CD14-positive monocyte (primary cell): ENCODE results near the gene CDK5RAP2. TPM values are rescaled to one million over a fixed set of nuclear protein-coding genes. Genes with fewer than 3 reads are reported as not detected.

Source experiments
- DNase-seq, 3 donors: peaks; one replicate each; pipeline ENCODE4 v3.0.0-alpha.2; 2011 to 2022
- H2AFZ ChIP-seq: 2 replicates; pipeline ENCODE4 v1.6.0; 2012; ENCODE audit warnings: mild to moderate bottlenecking, low read depth, low read length, inconsistent platforms; ENCODE audit not compliant: insufficient read depth, poor library complexity, severe bottlenecking
- H3K27ac ChIP-seq, 2 donors: 1 replicate in 1 of 2; 2 replicates in 1 of 2; pipeline ENCODE4 v1.5.1; 2012 to 2013; ENCODE audit warnings: low read length in 2 of 2, control low read depth in 1 of 2, inconsistent platforms in 1 of 2, low read depth in 1 of 2, mild to moderate bottlenecking in 1 of 2
- H3K27me3 ChIP-seq, 2 donors: one replicate each; pipeline versions ENCODE4 v1.6.0 to v1.6.1; 2011 to 2013; ENCODE audit warnings: low read length in 2 of 2; ENCODE audit not compliant: control insufficient read depth in 2 of 2, insufficient read depth in 2 of 2
- H3K36me3 ChIP-seq, 2 donors: replicated peaks in 1 of 2; 1 replicate in 1 of 2; 2 replicates in 1 of 2; pipeline versions ENCODE4 v1.5.1 to v1.6.1; 2012 to 2013; ENCODE audit warnings: low read length in 2 of 2, control low read depth in 1 of 2, inconsistent platforms in 1 of 2, mild to moderate bottlenecking in 1 of 2; ENCODE audit not compliant: insufficient read depth in 2 of 2, control insufficient read depth in 1 of 2
- H3K4me1 ChIP-seq, 2 donors: 1 replicate in 1 of 2; 2 replicates in 1 of 2; pipeline versions ENCODE4 v1.5.1 to v1.6.1; 2012 to 2013; ENCODE audit warnings: low read length in 2 of 2, control low read depth in 1 of 2, inconsistent platforms in 1 of 2, mild to moderate bottlenecking in 1 of 2, moderate library complexity in 1 of 2; ENCODE audit not compliant: insufficient read depth in 2 of 2, control insufficient read depth in 1 of 2
- H3K4me2 ChIP-seq: replicated peaks from 2 replicates; pipeline ENCODE3; 2012; ENCODE audit warnings: low read length, moderate library complexity, mild to moderate bottlenecking; ENCODE audit not compliant: poor library complexity, severe bottlenecking; ENCODE audit errors: extremely low read depth
- H3K4me3 ChIP-seq, 3 experiments: fragments of 200-600 bp in 1 of 3; sonication (generic) in 1 of 3; replicated peaks in 1 of 3; 1 replicate in 2 of 3; 2 replicates in 1 of 3; pipeline ENCODE4 v1.5.1; 2011 to 2013; ENCODE audit warnings: low read length in 3 of 3, mild to moderate bottlenecking in 3 of 3, control low read depth in 2 of 3, low read depth in 2 of 3, inconsistent platforms in 1 of 3, moderate library complexity in 1 of 3
- H3K79me2 ChIP-seq: 2 replicates; pipeline ENCODE4 v1.6.0; 2012; ENCODE audit warnings: mild to moderate bottlenecking, control low read depth, inconsistent platforms, low read length, moderate library complexity; ENCODE audit not compliant: insufficient read depth
- H3K9ac ChIP-seq: 2 replicates; pipeline ENCODE4 v1.6.0; 2017; ENCODE audit warnings: low read length, mild to moderate bottlenecking; ENCODE audit not compliant: insufficient read depth, poor library complexity, severe bottlenecking
- H3K9me3 ChIP-seq, 2 donors: replicated peaks in 1 of 2; 1 replicate in 1 of 2; 2 replicates in 1 of 2; pipeline versions ENCODE4 v1.5.1 to v1.6.1; 2012 to 2013; ENCODE audit warnings: low read length in 2 of 2, control low read depth in 1 of 2; ENCODE audit not compliant: control insufficient read depth in 1 of 2, insufficient read depth in 1 of 2
- H4K20me1 ChIP-seq: 2 replicates; pipeline ENCODE4 v1.6.0; 2012; ENCODE audit warnings: mild to moderate bottlenecking, low read length, control low read depth, moderate library complexity; ENCODE audit not compliant: insufficient read depth
- H3K27ac Mint-ChIP-seq, 7 donors: one replicate each; pipeline ENCODE4 v1.8.0; 2020; ENCODE audit warnings: mild to moderate bottlenecking in 7 of 7, mixed read lengths in 7 of 7, moderate library complexity in 6 of 7, inconsistent platforms in 2 of 7
- H3K27me3 Mint-ChIP-seq, 3 donors: one replicate each; pipeline ENCODE4 v1.8.0; 2021 to 2022; ENCODE audit warnings: low read depth in 3 of 3, mild to moderate bottlenecking in 3 of 3, mixed read lengths in 3 of 3, moderate library complexity in 3 of 3, inconsistent platforms in 1 of 3
- H3K36me3 Mint-ChIP-seq, 2 donors: one replicate each; pipeline ENCODE4 v1.8.0; 2020; ENCODE audit warnings: mixed read lengths in 2 of 2, inconsistent platforms in 1 of 2, mild to moderate bottlenecking in 1 of 2
- H3K4me1 Mint-ChIP-seq: one replicate; pipeline ENCODE4 v1.8.0; 2020; ENCODE audit warnings: mild to moderate bottlenecking, mixed read lengths
- H3K4me3 Mint-ChIP-seq, 2 donors: one replicate each; pipeline ENCODE4 v1.8.0; 2020; ENCODE audit warnings: mild to moderate bottlenecking in 2 of 2, mixed read lengths in 2 of 2, moderate library complexity in 1 of 2
- H3K9me3 Mint-ChIP-seq, 7 donors: one replicate each; pipeline ENCODE4 v1.8.0; 2020 to 2022; ENCODE audit warnings: mixed read lengths in 7 of 7, mild to moderate bottlenecking in 6 of 7, moderate library complexity in 6 of 7, inconsistent platforms in 2 of 7
- CTCF ChIP-seq: fragments of 200-600 bp; IDR thresholded peaks from one replicate; pipeline ENCODE4 v1.8.0; 2022; ENCODE audit warnings: antibody characterized with exemption, mild to moderate bottlenecking
- WGBS: methylation state at CpG from one replicate; pipeline ENCODE4 v1.1.5; 2013; ENCODE audit warnings: missing lambda C conversion rate; ENCODE audit not compliant: insufficient coverage; 5-methylcytosine and 5-hydroxymethylcytosine counted together
- intact Hi-C, 2 donors: fragments of 100-400 bp; cut with micrococcal nuclease; formaldehyde crosslinking; loops; one replicate each; pipeline versions ENCODE4 v1.15.0 to v1.15.1; 2023
- polyA plus RNA-seq, 3 donors: library from polyadenylated mRNA; depleted of rRNA in 1 of 3; unstranded in 2 of 3; stranded (reverse) in 1 of 3; fragments of 300-500 nt in 2 of 3; fragments of >200 nt in 1 of 3; fragmentation: Illumina TruSeq in 2 of 3; gene quantifications; 1 replicate in 2 of 3; 2 replicates in 1 of 3; pipeline ENCODE4 v1.2.3, GENCODE V29; 2012 to 2021

The CDK5RAP2 gene
- polyA plus RNA-seq, 3 donors: 2.0 to 13.7 (median 6.1) TPM

- no peak for TF ChIP-seq CTCF
- Histone ChIP-seq H3K4me1 (no peaks in the 10 kb centered on the region), H3K79me2 (no peaks in the 10 kb centered on the region), H4K20me1 (no peaks in the 10 kb centered on the region), H3K36me3 (peaks cover 74 to 96% of the 10 kb centered on the region in 2 donors), H2AFZ (no peak overlapping the region), H3K9me3 (no peaks in the 10 kb centered on the region), H3K27ac (no peak overlapping the region), H3K4me2 (no peak overlapping the region), H3K27me3 (no peaks in the 10 kb centered on the region), H3K9ac (no peak overlapping the region), H3K4me3 (no peak overlapping the region)
- Mint-ChIP-seq H3K27me3 (no peaks in the 10 kb centered on the region), H3K4me1 (peaks cover 5% of the 10 kb centered on the region), H3K27ac (peak overlapping the region in 2 of 7 donors; percentile 16 to 58), H3K36me3 (peaks cover 81 to 88% of the 10 kb centered on the region in 2 donors), H3K4me3 (no peak overlapping the region), H3K9me3 (no peaks in the 10 kb centered on the region)
- no peak for DNase-seq
- 92% methylated on average over 2 of the region's 7 CpGs for WGBS
- intact Hi-C loops: no loop called here
Observed at GRCh38 chr9:120528829-120529228, 51.1 kb downstream of the CDK5RAP2 start.

- intact Hi-C loops: no loop called here
Observed at GRCh38 chr9:120528327-120528726, 51.6 kb downstream of the CDK5RAP2 start.

More at GRCh38 chr9:120528327-120528726, 51.6 kb downstream of the CDK5RAP2 start:
- Mint-ChIP-seq H3K4me1 (peaks cover 5% of the 10 kb centered on the region), H3K27me3 (no peaks in the 10 kb centered on the region), H3K9me3 (no peaks in the 10 kb centered on the region), H3K27ac (no peak overlapping the region), H3K4me3 (no peak overlapping the region), H3K36me3 (peaks cover 82 to 88% of the 10 kb centered on the region in 2 donors)
- Histone ChIP-seq H3K27ac (no peak overlapping the region), H3K27me3 (no peaks in the 10 kb centered on the region), H3K79me2 (no peaks in the 10 kb centered on the region), H2AFZ (no peak overlapping the region), H3K9me3 (no peaks in the 10 kb centered on the region), H3K4me1 (no peaks in the 10 kb centered on the region), H3K4me3 (no peak overlapping the region), H3K4me2 (no peak overlapping the region), H4K20me1 (no peaks in the 10 kb centered on the region), H3K9ac (no peak overlapping the region), H3K36me3 (peaks cover 79 to 96% of the 10 kb centered on the region in 2 donors)
- TF ChIP-seq CTCF: no peak
- no CpG with 5 or more reads among the region's 1 CpG for WGBS
- no peak for DNase-seq
